ENCODE results near the gene PGR. TPM values are rescaled to one million over a fixed set of nuclear protein-coding genes. Genes with fewer than 3 reads are reported as not detected.
"Not testable (repeated sequence)": the region's sequence is repeated elsewhere in the genome, so short reads cannot be mapped to it uniquely, and the experiment has no call there.

The PGR gene
- total RNA-seq, 1 experiment from 2014 or later: not detected

DNA sequence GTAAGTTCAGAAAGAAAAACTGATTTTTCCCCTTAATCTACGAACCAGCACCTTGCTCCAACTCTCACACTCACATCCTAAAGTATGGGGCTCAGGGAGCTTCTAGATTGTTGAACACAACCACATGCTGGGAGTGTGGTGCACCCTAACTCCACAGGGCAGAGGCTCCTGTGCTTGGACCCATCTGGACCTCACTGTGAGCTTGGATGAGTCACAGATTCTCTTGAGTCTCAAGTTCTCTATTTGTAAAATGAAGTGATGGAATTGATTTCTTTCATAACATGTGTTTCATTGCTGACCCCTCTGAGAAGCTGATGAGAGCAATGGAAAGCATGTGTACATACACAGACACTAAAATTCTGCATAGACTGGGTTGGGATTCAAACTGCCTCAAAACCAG lies 109.7 kb downstream of the PGR start:
- ChIA-PET POLR2A (no interaction called here), CTCF (no interaction called here)
- Histone ChIP-seq H3K36me3 (ENCODE audit: control insufficient read depth, insufficient read depth, low read length) (no peaks in the 10 kb centered on the region), H3K4me1 (ENCODE audit: control insufficient read depth, insufficient read depth, low read length) (no peaks in the 10 kb centered on the region), H3K9me3 (ENCODE audit: control insufficient read depth, insufficient read depth, low read depth, low read length) (no peaks in the 10 kb centered on the region), H3K4me3 (ENCODE audit: low read depth in 2 of 2, low read length in 2 of 2) (no peak overlapping the region), H3K27ac (ENCODE audit: low read length) (no peak overlapping the region), H3K27me3 (ENCODE audit: control insufficient read depth, insufficient read depth, low read length) (no peaks in the 10 kb centered on the region)
- TF ChIP-seq, protein P1, sequence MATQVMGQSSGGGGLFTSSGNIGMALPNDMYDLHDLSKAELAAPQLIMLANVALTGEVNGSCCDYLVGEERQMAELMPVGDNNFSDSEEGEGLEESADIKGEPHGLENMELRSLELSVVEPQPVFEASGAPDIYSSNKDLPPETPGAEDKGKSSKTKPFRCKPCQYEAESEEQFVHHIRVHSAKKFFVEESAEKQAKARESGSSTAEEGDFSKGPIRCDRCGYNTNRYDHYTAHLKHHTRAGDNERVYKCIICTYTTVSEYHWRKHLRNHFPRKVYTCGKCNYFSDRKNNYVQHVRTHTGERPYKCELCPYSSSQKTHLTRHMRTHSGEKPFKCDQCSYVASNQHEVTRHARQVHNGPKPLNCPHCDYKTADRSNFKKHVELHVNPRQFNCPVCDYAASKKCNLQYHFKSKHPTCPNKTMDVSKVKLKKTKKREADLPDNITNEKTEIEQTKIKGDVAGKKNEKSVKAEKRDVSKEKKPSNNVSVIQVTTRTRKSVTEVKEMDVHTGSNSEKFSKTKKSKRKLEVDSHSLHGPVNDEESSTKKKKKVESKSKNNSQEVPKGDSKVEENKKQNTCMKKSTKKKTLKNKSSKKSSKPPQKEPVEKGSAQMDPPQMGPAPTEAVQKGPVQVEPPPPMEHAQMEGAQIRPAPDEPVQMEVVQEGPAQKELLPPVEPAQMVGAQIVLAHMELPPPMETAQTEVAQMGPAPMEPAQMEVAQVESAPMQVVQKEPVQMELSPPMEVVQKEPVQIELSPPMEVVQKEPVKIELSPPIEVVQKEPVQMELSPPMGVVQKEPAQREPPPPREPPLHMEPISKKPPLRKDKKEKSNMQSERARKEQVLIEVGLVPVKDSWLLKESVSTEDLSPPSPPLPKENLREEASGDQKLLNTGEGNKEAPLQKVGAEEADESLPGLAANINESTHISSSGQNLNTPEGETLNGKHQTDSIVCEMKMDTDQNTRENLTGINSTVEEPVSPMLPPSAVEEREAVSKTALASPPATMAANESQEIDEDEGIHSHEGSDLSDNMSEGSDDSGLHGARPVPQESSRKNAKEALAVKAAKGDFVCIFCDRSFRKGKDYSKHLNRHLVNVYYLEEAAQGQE (IDR thresholded peaks at IDR 0.05; ENCODE audit: insufficient read depth in 1 of 2, low read depth in 2 of 2, low read length in 1 of 2): no peak
- TF ChIP-seq POLR2AphosphoS5 (IDR thresholded peaks at IDR 0.05; ENCODE audit: low read depth, low read length) (no peak), TCF7L2 (IDR thresholded peaks at IDR 0.05; ENCODE audit: low read depth, low read length) (no peak), SIN3A (IDR thresholded peaks at IDR 0.05; ENCODE audit: borderline replicate concordance, insufficient read depth, low read depth, low read length) (no peak)
- TF ChIP-seq, protein P2, sequence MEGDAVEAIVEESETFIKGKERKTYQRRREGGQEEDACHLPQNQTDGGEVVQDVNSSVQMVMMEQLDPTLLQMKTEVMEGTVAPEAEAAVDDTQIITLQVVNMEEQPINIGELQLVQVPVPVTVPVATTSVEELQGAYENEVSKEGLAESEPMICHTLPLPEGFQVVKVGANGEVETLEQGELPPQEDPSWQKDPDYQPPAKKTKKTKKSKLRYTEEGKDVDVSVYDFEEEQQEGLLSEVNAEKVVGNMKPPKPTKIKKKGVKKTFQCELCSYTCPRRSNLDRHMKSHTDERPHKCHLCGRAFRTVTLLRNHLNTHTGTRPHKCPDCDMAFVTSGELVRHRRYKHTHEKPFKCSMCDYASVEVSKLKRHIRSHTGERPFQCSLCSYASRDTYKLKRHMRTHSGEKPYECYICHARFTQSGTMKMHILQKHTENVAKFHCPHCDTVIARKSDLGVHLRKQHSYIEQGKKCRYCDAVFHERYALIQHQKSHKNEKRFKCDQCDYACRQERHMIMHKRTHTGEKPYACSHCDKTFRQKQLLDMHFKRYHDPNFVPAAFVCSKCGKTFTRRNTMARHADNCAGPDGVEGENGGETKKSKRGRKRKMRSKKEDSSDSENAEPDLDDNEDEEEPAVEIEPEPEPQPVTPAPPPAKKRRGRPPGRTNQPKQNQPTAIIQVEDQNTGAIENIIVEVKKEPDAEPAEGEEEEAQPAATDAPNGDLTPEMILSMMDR (IDR thresholded peaks at IDR 0.05): no peak
- intact Hi-C loops (cut with micrococcal nuclease; ENCODE audit: unreplicated experiment): no loop called here
- in situ Hi-C loops (cut with HindIII; ENCODE audit: low pct_unique_long_range_greater_than_20kb, low sequenced_read_pairs): no loop called here
- no TSS peak for BruUV-seq (replicated peaks)
- no peak for ATAC-seq
- DNase-seq (ENCODE audit: low read depth, low spot score): no peak

DNA sequence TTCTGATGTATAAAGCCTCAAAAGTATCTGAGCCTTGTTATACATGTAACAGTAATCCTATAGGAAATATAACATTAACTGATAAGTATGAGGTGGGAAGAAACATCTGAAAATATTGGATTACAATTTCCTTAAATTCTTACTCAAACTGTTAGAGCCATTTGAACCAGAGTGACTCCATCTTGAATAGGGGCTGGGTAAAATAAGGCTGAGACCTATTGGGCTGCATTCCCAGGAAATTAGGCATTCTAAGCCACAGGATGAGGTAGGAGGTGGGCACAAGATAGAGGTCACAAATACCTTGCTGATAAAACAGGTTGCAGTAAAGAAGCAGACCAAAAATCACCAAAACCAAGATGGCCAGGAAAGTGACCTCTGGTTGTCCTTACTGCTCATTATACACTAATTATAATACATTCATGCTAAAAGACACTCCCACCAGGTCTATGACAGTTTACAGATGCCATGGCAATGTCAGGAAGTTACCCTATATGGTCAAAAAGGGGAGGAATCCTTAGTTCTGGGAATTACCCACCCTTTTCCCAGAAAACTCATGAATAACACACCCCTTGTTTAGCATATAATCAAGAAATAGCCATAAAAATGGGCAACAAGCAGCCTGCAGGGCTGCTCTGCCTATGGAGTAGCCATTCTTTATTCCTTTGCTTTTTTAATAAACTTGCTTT lies 114.9 kb downstream of the PGR start:
- Histone ChIP-seq H3K27me3 (ENCODE audit: control insufficient read depth, insufficient read depth, low read length) (0 out of 2 replicates have a peak, but pooled peaks cover 2% of the 10 kb centered on the region), H3K36me3 (ENCODE audit: control insufficient read depth, insufficient read depth, low read length) (no peaks in the 10 kb centered on the region), H3K9me3 (ENCODE audit: control insufficient read depth, insufficient read depth, low read depth, low read length) (no peaks in the 10 kb centered on the region), H3K4me1 (ENCODE audit: control insufficient read depth, insufficient read depth, low read length) (no peaks in the 10 kb centered on the region), H3K27ac (ENCODE audit: low read length) (no peak overlapping the region), H3K4me3 (ENCODE audit: low read depth in 2 of 2, low read length in 2 of 2) (no peak overlapping the region)
- DNase-seq (ENCODE audit: low read depth, low spot score) (no peak), ATAC-seq (no peak)
- no TSS peak for BruUV-seq (replicated peaks)
- ChIA-PET CTCF (no interaction called here), POLR2A (no interaction called here)
- intact Hi-C loops (cut with micrococcal nuclease; ENCODE audit: unreplicated experiment) (no loop called here), in situ Hi-C loops (cut with HindIII; ENCODE audit: low pct_unique_long_range_greater_than_20kb, low sequenced_read_pairs) (no loop called here)
- TF ChIP-seq TCF7L2 (IDR thresholded peaks at IDR 0.05; ENCODE audit: low read depth, low read length) (no peak), POLR2AphosphoS5 (IDR thresholded peaks at IDR 0.05; ENCODE audit: low read depth, low read length) (no peak), SIN3A (IDR thresholded peaks at IDR 0.05; ENCODE audit: borderline replicate concordance, insufficient read depth, low read depth, low read length) (no peak)
- TF ChIP-seq, protein P1 (IDR thresholded peaks at IDR 0.05; ENCODE audit: insufficient read depth in 1 of 2, low read depth in 2 of 2, low read length in 1 of 2): no peak
- TF ChIP-seq, protein P2 (IDR thresholded peaks at IDR 0.05): no peak

DNA sequence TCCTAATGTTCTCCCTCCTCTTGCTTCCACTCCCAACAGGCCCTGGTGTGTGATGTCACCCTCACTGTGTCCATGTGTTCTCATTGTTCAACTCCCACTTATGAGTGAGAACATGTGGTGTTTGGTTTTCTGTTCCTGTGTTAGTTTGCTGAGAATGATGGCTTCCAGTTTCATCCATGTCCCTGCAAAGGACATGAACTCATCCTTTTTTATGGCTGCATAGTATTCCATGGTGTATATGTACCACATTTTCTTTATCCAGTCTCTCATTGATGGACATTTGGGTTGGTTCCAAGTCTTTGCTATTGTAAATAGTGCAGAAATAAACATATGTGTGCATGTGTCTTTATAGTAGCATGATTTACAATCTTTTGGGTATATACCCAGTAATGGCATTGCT lies 115.9 kb downstream of the PGR start:
- H3K36me3 ChIP-seq (ENCODE audit: control insufficient read depth, insufficient read depth, low read length); H3K27ac ChIP-seq (ENCODE audit: low read length); ATAC-seq; BruUV-seq (replicated peaks); H3K4me3 ChIP-seq (ENCODE audit: low read depth in 2 of 2, low read length in 2 of 2); CTCF ChIA-PET; H3K4me1 ChIP-seq (ENCODE audit: control insufficient read depth, insufficient read depth, low read length); H3K27me3 ChIP-seq (ENCODE audit: control insufficient read depth, insufficient read depth, low read length); in situ Hi-C loops (cut with HindIII; ENCODE audit: low pct_unique_long_range_greater_than_20kb, low sequenced_read_pairs); DNase-seq (ENCODE audit: low read depth, low spot score); H3K9me3 ChIP-seq (ENCODE audit: control insufficient read depth, insufficient read depth, low read depth, low read length); intact Hi-C loops (cut with micrococcal nuclease; ENCODE audit: unreplicated experiment); POLR2A ChIA-PET: not testable (repeated sequence)

Data from Panc1 (cell line).